CD1c-positive myeloid dendritic cell (primary cell): ENCODE results near the gene TEX12.
"Not testable (repeated sequence)": the region's sequence is repeated elsewhere in the genome, so short reads cannot be mapped to it uniquely, and the experiment has no call there.

Experiments used
- DNase-seq: peaks from one replicate; pipeline ENCODE4 v3.0.0-alpha.2; 2016; ENCODE audit errors: extremely low spot score

The TEX12 gene

DNA sequence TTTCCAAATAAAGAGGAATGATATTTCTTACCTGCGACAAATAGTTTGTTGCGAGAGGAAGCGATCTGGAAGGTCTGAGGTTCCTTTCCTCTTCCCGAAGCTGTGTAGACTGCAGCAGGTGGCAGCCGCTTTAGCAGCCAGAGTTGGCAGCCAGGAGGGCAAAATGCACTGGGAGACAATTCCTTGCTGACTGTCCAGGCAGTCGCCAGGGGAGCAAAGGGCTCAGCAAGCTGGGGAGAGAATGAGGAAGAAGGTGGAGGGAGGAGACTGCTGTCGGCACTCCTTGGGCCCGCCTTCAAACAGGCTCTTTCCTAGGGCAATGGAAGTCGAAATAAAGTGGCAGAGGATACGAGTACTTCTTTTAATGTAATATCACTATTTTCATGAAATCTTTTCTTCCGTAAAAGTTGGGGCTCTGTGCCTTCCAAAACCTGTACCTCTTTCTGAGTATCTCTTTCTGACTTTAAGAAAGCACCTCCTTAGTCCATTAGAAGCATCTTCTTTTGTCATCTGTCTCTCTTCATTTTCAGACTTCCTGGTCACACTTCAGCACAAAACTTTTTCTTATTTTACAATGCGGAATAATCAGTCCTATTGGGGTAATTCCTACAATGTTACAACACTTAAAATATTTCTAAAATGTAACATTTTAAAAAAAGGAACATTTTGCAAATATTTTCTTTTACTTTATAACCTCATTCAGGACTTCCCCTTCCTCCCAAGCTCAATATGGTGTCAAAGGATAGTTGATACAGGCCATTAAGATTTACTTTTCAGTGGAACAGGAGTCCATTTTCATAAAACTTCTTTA is 3.1 kb upstream of the TEX12 start, which contains the start of gene IL18:
TSS of gene IL18 (minus strand) at position 220 of the 811 bp plus-strand sequence. CDS start 9,041 bp downstream, outside the sequence.
- DNase-seq = peak; percentile 56

DNA sequence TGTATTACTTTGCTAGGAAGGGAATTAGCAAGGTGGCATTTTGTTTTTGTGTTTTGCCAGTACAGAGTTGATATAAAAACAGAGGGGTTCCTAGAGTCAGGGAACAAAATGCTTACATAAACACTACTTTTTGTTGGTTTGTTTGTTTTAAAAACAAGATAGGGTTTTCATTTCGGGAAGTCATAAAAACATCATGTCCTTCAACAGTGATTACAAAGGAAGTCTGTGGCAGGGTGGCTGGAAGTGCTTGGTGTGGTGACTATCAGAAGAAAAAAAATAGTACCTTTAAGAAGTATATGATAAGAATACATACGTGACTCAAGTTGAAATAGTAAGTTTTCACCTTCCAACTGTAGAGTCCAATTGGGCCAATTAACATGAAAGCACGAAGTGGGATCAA is 2.1 kb upstream of the TEX12 start:
- DNase-seq = no peak

GRCh38 chr11:112166562-112166961 is 610 bp upstream of the TEX12 start:
- peak; percentile 30 for DNase-seq

GRCh38 chr11:112172362-112172994 is 5.3 kb downstream of the TEX12 start:
- no peak for DNase-seq

- no peak for DNase-seq
Observed at GRCh38 chr11:112173152-112173551, 6.0 kb downstream of the TEX12 start.

- DNase-seq = peak; percentile 83
Observed at GRCh38 chr11:112174789-112175598, 7.8 kb downstream of the TEX12 start, which contains the start of gene BCO2. TSS of gene BCO2 (plus strand) at chr11:112175512. CDS start at chr11:112175602, 90 bp downstream.

GRCh38 chr11:112175599-112175952 is 8.4 kb downstream of the TEX12 start:
- DNase-seq = no peak

DNA sequence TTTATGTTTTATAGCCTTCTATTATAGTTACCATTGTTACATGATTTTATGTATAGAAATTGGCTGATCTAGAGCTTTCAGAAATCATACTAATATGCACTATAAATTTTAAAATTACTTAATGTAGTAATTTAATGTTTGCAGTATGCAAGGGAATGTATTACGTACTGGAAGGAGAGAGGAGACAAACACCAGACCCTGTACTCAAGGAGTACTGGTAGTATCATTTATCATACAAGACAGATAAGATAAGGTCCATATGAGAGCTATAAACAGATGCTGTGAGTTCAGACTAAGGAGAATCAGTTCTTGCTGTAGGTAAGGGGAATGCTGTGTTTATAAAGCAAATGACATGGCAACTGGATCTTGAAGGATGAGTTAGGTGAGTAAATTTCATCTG is 8.9 kb downstream of the TEX12 start:
- DNase-seq = no peak

DNA sequence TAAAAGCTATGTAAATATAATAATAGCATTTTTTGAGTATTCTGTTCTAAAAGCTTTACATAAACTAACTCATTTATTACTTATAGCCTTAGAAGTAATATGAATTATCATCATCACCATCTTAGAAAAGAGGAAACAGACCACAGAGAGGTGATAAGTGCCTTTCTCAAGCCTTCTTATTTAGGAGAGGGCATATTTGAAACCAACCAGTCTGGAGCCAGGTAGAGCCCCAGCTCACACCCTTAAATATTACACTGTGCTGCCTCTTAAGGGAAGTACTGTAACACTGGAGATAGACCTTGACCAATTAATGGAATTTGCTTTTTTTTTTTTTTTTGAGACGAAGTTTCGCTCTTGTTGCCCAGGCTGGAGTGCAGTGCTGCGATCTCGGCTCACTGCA is 10.4 kb downstream of the TEX12 start:
- no peak for DNase-seq

DNA sequence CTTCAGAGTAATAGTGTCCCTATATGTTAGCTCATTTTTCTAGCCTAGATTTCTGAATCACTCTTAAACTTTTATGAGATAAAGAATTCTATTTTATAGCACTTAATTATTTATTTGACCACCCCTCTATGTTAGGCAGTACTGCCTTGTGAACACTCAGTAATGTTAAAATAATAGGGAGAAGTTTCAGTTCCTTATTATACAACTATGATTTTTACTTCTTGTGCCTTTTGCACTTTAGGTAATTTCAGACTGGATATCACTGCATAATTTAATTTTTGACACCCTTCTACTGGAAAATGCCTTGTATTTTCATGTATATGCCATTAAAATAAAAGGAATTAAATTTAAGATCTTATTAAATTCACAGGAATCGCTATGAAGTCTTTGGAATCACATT is 11.3 kb downstream of the TEX12 start:
- peak; percentile 25 for DNase-seq

DNA sequence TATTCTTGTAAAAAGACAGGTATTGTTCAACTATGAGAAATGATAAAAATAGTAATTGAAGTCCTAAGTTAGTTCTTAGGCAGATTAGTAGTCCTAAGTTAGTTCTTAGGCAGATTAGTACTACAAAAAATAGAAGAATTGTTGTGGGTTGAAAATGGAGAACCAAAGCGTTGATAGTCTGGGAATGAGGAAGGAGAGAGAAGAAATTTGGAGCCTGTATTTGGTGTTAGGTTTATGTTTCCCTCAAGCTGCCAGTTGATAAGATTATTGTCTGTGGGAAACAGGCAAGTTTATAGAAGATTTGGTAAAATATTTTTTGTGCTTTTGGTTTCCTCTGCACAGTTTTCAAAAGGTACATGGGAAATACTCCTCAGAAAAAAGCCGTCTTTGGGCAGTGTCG is 11.8 kb downstream of the TEX12 start:
- peak; percentile 63 for DNase-seq

- DNase-seq = peak; percentile 81
Observed at GRCh38 chr11:112179601-112180000, 12.4 kb downstream of the TEX12 start.

- DNase-seq = peak; percentile 33
Observed at GRCh38 chr11:112182867-112183266, 15.7 kb downstream of the TEX12 start.

DNA sequence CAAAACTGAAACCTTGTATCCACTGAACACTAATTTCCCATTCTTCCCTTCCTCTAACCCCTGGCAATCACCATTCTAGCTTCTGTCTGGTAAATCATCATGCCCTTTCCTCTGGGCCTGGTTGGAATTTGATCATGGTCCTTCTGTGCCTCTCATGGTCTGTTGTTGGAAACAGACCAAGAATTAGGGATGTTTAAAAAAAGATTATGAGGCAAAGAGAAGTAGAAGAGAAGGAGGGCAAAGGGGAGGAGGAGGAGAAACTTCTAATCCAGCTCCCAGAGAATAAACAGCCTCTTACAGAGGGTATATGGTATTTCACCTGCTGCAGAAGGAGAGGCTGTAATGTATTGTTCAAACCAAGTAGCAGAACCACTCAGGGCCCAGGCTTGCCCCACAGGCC is 18.7 kb downstream of the TEX12 start:
- DNase-seq = no peak

- no peak for DNase-seq
Observed at GRCh38 chr11:112186304-112186703, 19.1 kb downstream of the TEX12 start.

DNA sequence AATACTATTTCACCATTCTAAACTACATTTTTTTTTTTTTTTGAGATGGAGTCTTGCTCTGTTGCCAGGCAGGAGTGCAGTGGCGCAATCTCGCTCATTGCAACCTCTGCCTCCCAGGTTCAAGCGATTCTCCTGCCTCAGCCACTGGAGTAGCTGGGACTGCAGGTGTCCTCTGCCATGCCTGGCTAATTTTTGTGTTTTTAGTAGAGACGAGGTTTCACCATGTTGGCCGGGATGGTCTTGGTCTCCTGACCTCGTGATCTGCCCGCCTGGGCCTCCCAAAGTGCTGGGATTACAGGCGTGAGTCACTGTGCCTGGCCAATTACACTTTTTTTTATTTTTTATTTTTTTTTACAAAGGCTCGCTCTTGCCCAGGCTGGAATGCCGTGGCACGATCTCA is 27.9 kb downstream of the TEX12 start:
- DNase-seq = not testable (repeated sequence)

DNA sequence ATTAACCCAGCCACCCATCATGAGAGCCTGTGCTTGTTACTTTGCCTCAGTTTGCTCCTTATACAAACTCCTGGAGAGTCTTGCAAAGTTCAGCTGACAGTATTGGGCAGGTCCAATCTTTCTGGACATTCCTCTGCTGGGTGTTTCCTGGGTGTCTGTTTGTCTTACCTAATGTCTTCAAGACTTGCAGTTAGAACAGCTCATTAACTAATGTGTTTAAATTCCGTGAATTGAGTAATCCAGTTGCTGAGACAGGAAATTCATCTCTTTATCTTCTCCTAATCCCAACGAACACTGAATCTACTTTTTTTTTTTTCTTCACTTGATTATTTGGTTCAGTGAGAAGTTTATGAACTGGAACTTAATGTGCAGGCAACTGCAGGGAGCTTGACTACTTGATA is 28.8 kb downstream of the TEX12 start:
- DNase-seq = no peak

- no peak for DNase-seq
Observed at GRCh38 chr11:112196519-112197087, 29.4 kb downstream of the TEX12 start.

GRCh38 chr11:112199101-112199500 is 31.9 kb downstream of the TEX12 start:
- not testable (repeated sequence) for DNase-seq

- no peak for DNase-seq
Observed at GRCh38 chr11:112200252-112200651, 33.1 kb downstream of the TEX12 start.

DNA sequence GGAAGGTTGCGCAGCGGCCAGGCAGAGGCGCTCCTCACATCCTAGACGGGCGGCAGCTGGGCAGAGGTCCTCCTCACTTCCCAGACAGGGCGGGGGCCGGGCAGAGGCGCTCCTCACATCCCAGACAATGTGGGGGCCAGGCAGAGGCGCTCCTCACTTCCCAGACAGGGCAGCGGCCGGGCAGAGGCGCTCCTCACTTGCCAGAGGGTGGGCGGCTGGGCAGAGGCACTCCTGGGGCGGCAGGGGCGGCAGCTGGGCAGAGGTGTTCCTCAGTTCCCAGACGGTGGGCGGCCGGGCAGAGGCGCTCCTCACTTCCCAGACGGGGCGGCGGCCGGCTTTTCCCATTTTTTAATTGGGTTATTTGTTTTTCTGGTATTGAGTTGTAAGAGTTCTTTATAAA is 38.9 kb downstream of the TEX12 start:
- DNase-seq = no peak

- no peak for DNase-seq
Observed at GRCh38 chr11:112210890-112211289, 43.7 kb downstream of the TEX12 start.
